Heart left ventricle (tissue), 16 donors: ENCODE data around the gene NUMB. TPM values are rescaled to one million over a fixed set of nuclear protein-coding genes. Genes with fewer than 3 reads are reported as not detected.
"Not testable (repeated sequence)": the region's sequence is repeated elsewhere in the genome, so short reads cannot be mapped to it uniquely, and the experiment has no call there.

Experiments used
- ATAC-seq, 4 donors: fragments of 200-7000 bp; cut with Tn5 transposase; one replicate each; pipeline ENCODE4 v1.9.1; 2020 to 2022; ENCODE audit warnings: moderate library complexity in 4 of 4, mild to moderate bottlenecking in 3 of 4, moderate number of reproducible peaks in 1 of 4
- DNase-seq, 5 donors: peaks; one replicate each; pipeline ENCODE4 v3.0.0-alpha.2; 2020
- H3K27ac ChIP-seq, 12 donors: fragments of 200-600 bp; sonication (generic) in 4 of 12; one replicate each; pipeline versions ENCODE4 v1.5.0 to v1.8.0; 2016 to 2022; ENCODE audit warnings: mild to moderate bottlenecking in 2 of 12
- H3K27me3 ChIP-seq, 9 donors: fragments of 200-600 bp; sonication (generic) in 2 of 9; one replicate each; pipeline versions ENCODE4 v1.5.1 to v1.8.0; 2016 to 2022; ENCODE audit warnings: mild to moderate bottlenecking in 3 of 9
- H3K36me3 ChIP-seq, 9 donors: fragments of 200-600 bp; sonication (generic) in 2 of 9; one replicate each; pipeline versions ENCODE4 v1.5.0 to v1.8.0; 2018 to 2022; ENCODE audit warnings: mild to moderate bottlenecking in 2 of 9
- H3K4me1 ChIP-seq, 12 donors: fragments of 200-600 bp; sonication (generic) in 4 of 12; one replicate each; pipeline versions ENCODE4 v1.5.0 to v1.8.0; 2016 to 2022; ENCODE audit warnings: mild to moderate bottlenecking in 3 of 12
- H3K4me3 ChIP-seq, 12 donors: fragments of 200-600 bp; sonication (generic) in 4 of 12; one replicate each; pipeline versions ENCODE4 v1.5.0 to v1.8.0; 2017 to 2022; ENCODE audit warnings: mild to moderate bottlenecking in 9 of 12, moderate library complexity in 4 of 12
- H3K9me3 ChIP-seq, 12 donors: fragments of 200-600 bp; sonication (generic) in 4 of 12; one replicate each; pipeline versions ENCODE4 v1.5.0 to v1.8.0; 2016 to 2022; ENCODE audit warnings: mild to moderate bottlenecking in 1 of 12
- CTCF ChIP-seq, 12 donors: fragments of 200-600 bp; sonication (generic) in 4 of 12; IDR thresholded peaks; one replicate each; pipeline versions ENCODE4 v1.5.0 to v1.8.0; 2018 to 2022; ENCODE audit warnings: antibody characterized with exemption in 12 of 12, mild to moderate bottlenecking in 5 of 12
- POLR2A ChIP-seq, 2 donors: fragments of 450-650 bp; IDR thresholded peaks; one replicate each; pipeline ENCODE4 v1.6.1; 2017; ENCODE audit warnings: antibody characterized with exemption in 2 of 2, mild to moderate bottlenecking in 2 of 2, moderate library complexity in 2 of 2
- WGBS, 4 donors: extraction: QIAGEN DNeasy Blood & Tissue Kit in 2 of 4; methylation state at CpG; one replicate each; pipeline versions ENCODE4 v1.1.5 to v1.1.7; 2013 to 2018; 5-methylcytosine and 5-hydroxymethylcytosine counted together
- intact Hi-C, 10 donors: fragments of 100-400 bp; cut with DNase I; formaldehyde crosslinking; loops; one replicate each; pipeline versions ENCODE4 v1.11.1 to v1.14.2; 2022
- polyA plus RNA-seq, 2 donors: library from polyadenylated mRNA; stranded (reverse); fragments of 200-250 nt; gene quantifications; one replicate each; pipeline ENCODE4 v1.2.3, GENCODE V29; 2013
- total RNA-seq, 9 donors: library from RNA; depleted of rRNA in 2 of 9; stranded (reverse); fragments of >200 nt in 2 of 9; fragmentation: NEBNext Ultra II Directional in 3 of 9; extraction: Animal tissue kit (Norgen Biotek cat#: 25700) in 3 of 9; gene quantifications; one replicate each; pipeline versions ENCODE4 v1.1.0 to v1.2.4, GENCODE V29; 2016 to 2023
- donor health status: ischemic (EF 13 %, LVEDD 7.1; RV severe dilation, severe dysfunction).
- donor health status: healthy with polysubstance abuse.
- donor health status: DM: no; HTN: yes; CAD: no.
- donor health status: DM: no; HTN: no; CAD: no.
- donor health status: ischemic (EF 25% LVEDD 6.9; RV normal size, moderate dysfunction).
- donor health status: ischemic (EF 25% LVEDD 5.7; RV mildly dilated, moderate dysfunction).
- donor health status: healthy.
- donor health status: DM: yes; HTN: yes; CAD: no.
- donor health status: ischemic (EF 35%, LVEDD 5.7; RV mildly dilated, moderate dysfunction).
- donor health status: nonischemic (EF 11% LVEDD 7.7; RV severe dilation, severe dysfunction).
- donor health status: DM: yes; HTN: yes; CAD: no.
- donor health status: PGD.
- donor health status: ischemic (EF 29% LVEDD 5.4; RV normal size, mild dysfunction).
- donor health status: nonischemic (EF 23%, LVEDD 6.1; RV moderate dilation, normal function).

The NUMB gene
- total and polyA plus RNA-seq, 11 donors: 18.2 to 59.1 (median 34.9) TPM

DNA sequence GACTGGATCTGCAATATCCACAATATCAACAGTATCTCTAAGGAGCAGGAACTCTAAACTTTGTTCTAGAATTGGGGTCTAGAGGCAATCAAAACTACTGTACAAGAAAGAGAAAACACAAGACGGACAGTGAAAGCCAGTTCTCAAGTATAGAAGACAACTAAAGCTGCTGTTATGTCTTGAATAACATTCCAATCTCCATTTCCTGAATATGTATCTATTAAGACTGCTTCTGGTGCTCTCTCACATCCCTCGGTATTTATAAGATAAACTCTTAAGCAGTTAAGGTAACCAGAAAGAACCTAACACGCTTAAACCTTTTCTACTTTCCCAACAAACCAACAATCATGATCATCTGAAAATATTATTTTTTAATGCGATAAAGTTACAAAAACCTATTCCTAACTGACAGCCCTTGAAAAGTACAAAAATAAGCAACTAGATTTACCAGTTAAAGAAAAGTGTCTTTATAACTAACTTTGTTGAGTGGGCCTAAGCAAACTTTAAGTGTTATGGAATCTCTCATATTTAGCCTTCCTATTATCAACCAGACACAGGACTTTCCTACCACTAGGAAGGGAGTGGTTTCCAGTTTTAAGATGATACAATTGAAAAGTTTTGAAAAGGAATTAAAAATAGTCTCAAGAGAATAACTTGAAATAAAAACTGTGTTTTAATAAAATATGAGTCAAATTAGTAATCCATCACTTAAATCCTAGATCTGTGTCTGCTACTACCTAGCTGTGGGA, 30.7 kb downstream of the NUMB start:
- Histone ChIP-seq H3K36me3 (no peaks in the 10 kb centered on the region), H3K27me3 (no peaks in the 10 kb centered on the region), H3K9me3 (no peaks in the 10 kb centered on the region), H3K4me1 (peaks cover 0 to 57% (median 32%) of the 10 kb centered on the region in 12 donors), H3K4me3 (no peak overlapping the region), H3K27ac (peak overlapping the region in 11 of 12 donors; percentile 13 to 82 (median 58))
- TF ChIP-seq POLR2A (IDR thresholded peaks at IDR 0.05): no peak
- no peak for TF ChIP-seq CTCF (IDR thresholded peaks at IDR 0.05)
- ATAC-seq (peak in 2 of 4 donors; percentile 34 to 53), DNase-seq (no peak)
- intact Hi-C loops: loop anchor here in 1 of 10 donors (5.0 kb wide), 1 partner anchor 35 kb away; no protein-coding TSS in a partner anchor
- WGBS, 4 donors: 66 to 75% (median 70%) methylated on average over 4 of the region's 4 CpGs

DNA sequence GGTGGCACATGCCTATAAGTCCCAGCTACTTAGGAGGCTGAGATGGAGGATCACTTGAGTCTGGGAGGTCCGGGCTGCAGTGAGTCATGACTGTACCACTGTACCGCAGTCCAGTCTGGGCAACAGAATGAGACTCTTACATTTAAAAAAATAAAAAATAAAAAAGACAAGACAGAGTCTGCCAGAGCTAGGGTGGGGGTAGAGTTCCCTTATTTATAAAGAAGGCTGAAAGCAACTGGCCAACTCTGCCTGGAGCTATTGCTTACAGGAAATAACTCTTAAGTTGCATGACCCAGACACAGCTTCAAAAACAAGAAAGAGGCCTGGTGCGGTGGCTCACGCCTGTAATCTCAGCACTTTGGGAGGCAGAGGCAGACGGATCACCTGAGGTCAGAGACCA, 31.5 kb downstream of the NUMB start:
- H3K4me1 ChIP-seq: peaks cover 0 to 65% (median 32%) of the 10 kb centered on the region in 12 donors
- ATAC-seq (peak; percentile 38 to 72 (median 64)), DNase-seq (peak in 1 of 5 donors; percentile 11)
- no peaks in the 10 kb centered on the region for H3K27me3 ChIP-seq
- H3K4me3 ChIP-seq: no peak overlapping the region
- no peaks in the 10 kb centered on the region for H3K9me3 ChIP-seq
- no peaks in the 10 kb centered on the region for H3K36me3 ChIP-seq
- TF ChIP-seq CTCF (IDR thresholded peaks at IDR 0.05): no peak
- TF ChIP-seq POLR2A (IDR thresholded peaks at IDR 0.05): no peak
- H3K27ac ChIP-seq: peak overlapping the region in 11 of 12 donors; percentile 13 to 82 (median 58)
- intact Hi-C loops: loop anchor here in 1 of 10 donors (5.0 kb wide), 1 partner anchor 35 kb away; no protein-coding TSS in a partner anchor
- WGBS, 4 donors: 58 to 76% (median 65%) methylated on average over 5 of the region's 5 CpGs

- H3K27ac ChIP-seq: peak overlapping the region in 7 of 12 donors; percentile 0 to 54 (median 33)
- H3K4me3 ChIP-seq: no peak overlapping the region
- peaks cover 0 to 66% (median 32%) of the 10 kb centered on the region in 12 donors for H3K4me1 ChIP-seq
- no peak for TF ChIP-seq POLR2A (IDR thresholded peaks at IDR 0.05)
- no peak for TF ChIP-seq CTCF (IDR thresholded peaks at IDR 0.05)
- intact Hi-C loops: loop anchor here in 1 of 10 donors (5.0 kb wide), 1 partner anchor 33 kb away; the partner anchor contains the start of gene NUMB
- peak in 1 of 4 donors; percentile 34 for ATAC-seq
- no peaks in the 10 kb centered on the region for H3K9me3 ChIP-seq
- WGBS, 4 donors: 40 to 46% (median 44%) methylated on average over 3 of the region's 3 CpGs
- no peak for DNase-seq
- H3K27me3 ChIP-seq: no peaks in the 10 kb centered on the region
- peaks cover 0 to 17% (median 7%) of the 10 kb centered on the region in 9 donors for H3K36me3 ChIP-seq
Observed at GRCh38 chr14:73424453-73424852, 33.9 kb downstream of the NUMB start.

- H3K4me1 ChIP-seq: peaks cover 0 to 58% (median 27%) of the 10 kb centered on the region in 12 donors
- H3K27ac ChIP-seq, H3K4me3 ChIP-seq, H3K9me3 ChIP-seq, H3K27me3 ChIP-seq, DNase-seq, ATAC-seq: not testable (repeated sequence)
- H3K36me3 ChIP-seq: peaks cover 0 to 17% (median 7%) of the 10 kb centered on the region in 9 donors
- WGBS, 4 donors: 96 to 99% (median 97%) methylated on average over 6 of the region's 6 CpGs
- intact Hi-C loops: loop anchor here in 1 of 10 donors (5.0 kb wide), 1 partner anchor 34 kb away; the partner anchor contains the start of gene NUMB
Observed at GRCh38 chr14:73423092-73423491, 35.3 kb downstream of the NUMB start.
